Activated gamma-delta T cell treated with anti-CD3 and anti-CD28 coated beads, Interleukin-2, amount 50 U/mL, for 16 hours (primary cell): Measurements from ENCODE around the gene BMP7.

ENCODE experiments used
- DNase-seq: peaks from one replicate; pipeline ENCODE4 v3.0.0-alpha.2; 2020; ENCODE audit warnings: low read depth

BMP7 gene

DNA sequence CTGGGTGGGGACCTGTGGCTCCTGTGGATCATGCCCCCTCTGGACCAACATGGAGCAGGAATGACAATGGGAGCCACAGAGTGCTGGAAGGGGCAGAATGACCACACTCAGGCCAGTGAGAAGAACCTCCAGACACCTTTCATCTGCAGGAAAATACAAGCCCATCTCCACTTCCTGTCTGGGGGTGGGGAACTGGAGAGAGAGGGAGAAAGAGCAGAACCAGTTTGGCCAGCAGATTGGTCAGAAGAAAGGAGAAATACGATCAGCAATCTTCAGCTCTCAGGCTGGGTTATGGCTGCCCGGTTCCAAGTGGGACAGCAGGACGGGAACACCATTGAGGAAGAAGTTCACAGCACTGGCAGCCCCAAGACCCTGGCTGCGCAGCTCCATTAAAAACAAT is 37.0 kb downstream of the BMP7 start:
- DNase-seq = no peak

DNA sequence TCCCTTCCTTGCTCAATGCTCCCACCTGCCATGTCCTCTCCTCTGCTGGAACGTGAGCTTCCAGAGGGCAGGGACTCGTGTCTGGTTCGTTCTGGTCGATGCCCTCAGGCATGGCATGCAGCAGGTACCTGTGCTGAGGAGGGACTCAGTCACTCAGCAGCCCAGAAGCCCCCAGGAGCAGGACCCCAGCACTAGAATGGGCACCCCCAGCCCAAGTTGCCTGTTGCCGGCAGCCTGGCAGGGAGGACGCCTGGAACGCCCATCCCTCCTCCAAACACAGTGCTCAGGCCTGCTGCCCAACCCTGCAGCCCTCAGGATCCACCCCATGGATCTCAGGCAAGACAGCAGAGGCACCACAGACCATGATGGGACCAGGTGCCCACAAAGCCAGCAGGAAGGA is 40.6 kb downstream of the BMP7 start:
- DNase-seq = no peak

DNA sequence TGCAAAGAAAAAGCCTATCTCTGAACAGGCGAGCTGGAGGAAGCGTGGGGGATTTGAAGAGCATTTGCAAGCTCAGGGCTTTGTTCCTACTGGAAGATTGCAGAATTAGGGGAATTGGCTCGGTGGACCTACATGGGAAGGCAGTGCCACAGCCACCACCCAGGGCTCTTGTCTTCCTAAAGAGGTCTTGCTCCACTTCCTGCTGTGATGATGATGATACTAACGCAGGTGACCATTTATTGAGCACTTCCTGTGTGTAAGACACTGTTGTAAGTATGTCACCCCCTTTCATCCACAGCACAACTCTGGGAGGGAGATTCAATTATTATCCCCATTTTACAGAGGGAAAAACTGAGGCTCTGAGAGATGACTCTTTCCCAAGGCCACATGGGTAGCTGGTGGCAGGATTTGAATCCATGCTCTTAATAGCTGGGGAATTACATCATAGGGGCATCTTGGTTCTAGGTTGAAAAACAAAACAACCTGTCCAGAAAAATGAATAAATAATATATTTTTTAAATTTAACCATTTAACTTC is 41.2 kb downstream of the BMP7 start:
- no peak for DNase-seq

DNA sequence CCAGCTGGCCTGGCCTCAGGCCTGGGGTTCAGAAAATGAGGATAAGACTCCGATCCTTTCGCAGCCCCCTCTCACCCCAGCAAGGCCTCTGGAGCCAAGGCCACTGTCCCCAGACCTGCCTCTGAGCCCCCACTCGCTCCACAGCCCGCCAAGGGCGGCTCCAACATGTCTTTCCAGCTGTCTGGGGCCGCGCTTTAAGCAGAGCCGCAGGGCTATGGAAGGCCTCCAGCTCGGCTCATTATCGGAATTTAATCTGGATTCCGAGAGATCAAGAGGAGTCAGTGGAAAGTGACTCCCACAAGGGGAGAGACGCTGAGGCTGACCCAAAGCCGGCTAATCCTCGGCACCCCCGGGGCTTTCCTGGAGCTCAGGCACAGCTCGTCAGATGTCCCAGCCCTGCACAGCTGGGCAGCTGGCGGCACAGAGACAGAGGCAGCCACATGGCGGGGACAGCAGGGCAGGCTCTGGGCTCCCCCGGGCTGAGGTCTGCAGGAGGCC is 41.8 kb downstream of the BMP7 start:
- DNase-seq = no peak

DNA sequence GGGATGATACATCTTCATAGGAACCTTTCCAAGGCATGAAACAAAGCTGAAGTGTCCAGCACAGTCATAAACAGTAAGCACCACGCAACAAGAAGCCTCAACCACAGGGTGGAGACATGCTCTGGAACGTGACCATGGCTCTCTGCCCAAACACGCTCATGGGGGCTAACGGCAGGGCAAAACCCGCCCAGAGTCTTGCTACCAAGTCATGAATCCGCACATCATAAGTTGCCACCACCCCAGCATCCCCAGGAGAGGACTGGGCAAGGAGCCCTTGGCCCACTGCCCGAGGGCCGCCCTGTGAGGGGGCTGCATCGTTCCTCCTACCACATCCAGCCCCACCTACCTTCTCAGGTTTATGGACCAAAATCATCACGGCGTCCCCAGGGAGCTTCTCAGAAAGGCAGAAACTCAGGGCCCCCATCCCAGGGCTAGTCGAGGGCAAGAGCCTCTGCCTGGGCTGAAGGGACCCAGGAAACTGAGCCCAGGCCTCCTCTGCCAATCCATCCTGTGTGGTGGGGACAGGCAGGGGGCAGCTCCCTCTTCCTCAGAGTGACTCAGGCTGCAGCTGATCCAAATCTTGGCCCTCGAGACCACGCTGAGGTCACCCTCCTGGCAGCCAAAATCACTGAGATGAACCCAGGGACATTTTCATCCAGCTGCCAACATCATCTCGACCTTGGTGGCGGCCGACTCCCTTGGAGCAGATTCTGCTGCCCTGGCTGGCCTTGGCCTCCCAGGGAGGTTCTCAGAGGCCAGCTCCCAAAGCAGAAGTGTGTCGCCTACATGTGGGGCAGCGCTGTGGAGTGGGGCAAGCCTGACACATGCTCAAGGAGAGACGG is 42.6 kb downstream of the BMP7 start:
- no peak for DNase-seq

DNA sequence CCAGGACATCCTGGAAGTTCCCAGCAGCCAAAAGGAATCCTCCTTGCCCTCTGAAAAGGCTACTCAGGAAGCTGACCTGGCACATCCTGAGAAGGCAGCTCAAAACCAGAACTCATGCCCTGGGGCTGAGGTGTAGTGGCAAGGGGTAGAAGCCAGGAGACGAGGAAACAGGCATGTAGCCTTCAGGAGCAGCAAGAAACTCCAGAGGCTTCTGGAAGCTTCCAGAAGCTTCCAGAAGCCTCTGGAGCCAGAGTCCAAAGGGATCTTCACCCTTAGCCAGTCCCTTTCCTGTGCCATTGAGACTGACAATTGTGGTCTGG is 43.9 kb downstream of the BMP7 start:
- no peak for DNase-seq

DNA sequence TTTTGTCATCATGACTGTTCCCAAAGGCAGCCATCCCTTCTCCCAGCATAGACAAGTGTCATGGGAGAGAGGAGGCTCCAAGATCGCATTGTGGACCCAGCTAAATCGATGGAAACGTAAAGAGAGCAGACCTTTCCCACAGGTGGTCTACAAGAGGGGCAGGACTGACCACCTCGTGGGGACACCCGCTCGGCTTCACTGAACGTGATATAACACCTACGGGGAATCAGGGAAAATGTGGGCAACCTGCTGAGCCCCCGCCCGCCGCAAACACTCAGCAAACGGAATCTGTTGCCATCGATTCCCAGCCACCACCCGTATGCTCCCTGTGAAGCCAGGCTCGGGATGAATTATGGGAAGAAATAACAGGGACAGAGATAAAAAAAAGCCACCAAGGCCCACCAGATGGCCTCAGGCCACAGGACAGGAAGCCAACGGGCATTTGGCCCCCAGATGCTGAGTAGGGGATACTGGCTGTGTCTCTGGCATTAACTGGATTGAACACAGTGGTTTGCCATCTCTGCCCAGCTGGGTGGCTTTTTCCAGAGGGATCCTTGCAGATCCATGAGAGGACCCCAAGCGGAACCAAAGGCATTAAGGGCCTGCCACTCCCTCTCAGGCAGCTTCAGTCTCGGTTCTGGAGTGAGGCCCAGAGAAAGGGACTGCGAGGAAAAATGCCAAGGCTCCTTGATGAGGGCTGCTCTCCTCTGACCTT is 44.4 kb downstream of the BMP7 start:
- no peak for DNase-seq

DNA sequence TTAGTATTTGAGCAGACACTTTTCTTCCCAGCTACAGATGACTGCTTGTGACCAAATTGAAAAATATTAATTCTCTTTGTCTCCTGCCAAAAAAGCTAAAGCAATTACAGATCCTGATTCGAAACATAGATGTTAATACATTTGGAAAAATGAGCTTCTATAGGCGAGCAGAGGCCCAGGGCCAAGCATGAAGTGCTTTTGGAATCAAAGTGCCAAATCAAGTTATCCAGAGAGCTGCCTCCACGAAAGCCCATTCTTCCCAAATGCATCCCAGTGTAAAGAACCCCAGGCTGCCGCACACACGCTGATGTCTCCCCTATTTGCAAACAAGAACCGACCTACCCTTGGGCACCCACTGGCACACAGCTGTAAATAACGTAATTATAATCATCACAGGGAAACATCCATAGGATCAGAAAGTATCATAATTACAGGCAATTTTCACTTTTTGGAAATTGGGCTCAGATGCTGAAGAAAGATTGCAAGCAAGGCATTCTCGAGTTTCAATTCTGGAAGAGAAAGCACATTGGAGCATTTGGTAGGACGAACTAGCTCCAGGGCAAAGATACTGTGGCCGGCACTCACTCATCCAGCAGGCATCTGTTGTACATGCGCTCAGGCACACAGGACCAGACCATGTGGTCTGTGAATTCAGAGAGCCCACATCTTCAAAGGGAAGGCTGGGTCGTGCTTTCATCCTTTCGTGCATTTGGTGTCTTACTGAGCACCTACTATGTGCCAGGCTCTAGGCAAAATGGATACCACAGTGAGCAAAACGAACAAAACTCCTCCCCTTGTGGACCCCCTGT is 45.9 kb downstream of the BMP7 start:
- DNase-seq = no peak

DNA sequence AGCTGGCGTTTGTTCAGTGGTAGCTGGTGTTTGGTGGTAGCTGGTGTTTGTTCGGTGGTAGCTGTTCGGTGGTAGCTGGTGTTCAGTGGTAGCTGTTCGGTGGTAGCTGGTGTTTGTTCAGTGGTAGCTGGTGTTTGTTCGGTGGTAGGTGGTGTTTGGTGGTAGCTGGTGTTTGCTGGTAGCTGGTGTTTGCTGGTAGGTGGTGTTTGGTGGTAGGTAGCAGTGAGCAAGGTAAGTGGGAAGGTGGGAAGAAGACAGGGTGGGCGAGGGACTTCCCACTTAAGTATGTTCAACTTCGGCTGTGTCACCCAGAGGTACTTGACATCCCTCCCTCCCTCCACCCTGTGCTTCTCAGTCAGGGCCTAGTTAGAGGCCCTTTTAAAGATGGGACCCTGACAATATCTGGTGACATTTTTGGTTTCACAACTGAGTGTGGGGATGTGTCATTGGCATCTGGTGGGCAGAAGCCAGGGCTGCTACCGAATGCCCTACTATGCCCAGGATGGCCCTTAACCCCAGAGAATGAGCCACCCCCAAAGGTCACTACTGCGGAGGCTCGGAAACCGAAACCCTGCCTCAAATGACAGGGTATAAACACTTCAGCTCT is 47.3 kb downstream of the BMP7 start:
- DNase-seq = no peak

DNA sequence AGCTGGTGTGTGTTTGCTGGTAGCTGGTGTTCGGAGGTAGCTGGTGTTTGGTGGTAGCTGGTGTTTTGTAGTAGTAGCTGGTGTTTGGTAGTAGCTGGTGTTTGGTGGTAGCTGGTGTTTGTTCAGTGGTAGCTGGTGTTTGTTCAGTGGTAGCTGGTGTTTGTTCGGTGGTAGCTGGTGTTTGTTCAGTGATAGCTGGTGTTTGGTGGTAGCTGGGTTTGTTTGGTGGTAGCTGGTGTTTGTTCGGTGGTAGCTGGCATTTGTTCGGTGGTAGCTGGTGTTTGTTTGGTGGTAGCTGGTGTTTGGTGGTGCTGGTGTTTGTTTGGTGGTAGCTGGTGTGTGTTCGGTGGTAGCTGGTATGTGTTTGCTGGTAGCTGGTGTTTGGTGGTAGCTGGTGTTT is 48.0 kb downstream of the BMP7 start:
- DNase-seq = no peak

DNA sequence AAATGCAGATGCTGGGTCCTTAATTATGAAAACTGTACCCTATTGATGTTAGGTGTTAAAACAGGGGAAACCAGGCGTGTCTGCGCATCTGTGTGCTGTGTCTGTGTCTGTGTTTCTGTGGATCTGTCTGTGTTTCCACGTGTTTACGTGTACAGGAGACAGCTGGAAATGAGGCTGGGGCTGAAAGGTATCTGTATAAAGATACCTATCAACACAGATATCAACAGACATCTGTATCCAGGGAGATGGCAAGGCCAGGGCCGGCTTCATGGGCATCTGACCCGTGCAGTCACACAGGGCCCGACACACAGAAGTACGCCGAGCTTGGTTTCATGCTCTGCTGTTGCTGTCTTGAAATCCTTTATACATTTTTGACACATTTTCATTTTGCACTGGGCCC is 48.6 kb downstream of the BMP7 start:
- no peak for DNase-seq

DNA sequence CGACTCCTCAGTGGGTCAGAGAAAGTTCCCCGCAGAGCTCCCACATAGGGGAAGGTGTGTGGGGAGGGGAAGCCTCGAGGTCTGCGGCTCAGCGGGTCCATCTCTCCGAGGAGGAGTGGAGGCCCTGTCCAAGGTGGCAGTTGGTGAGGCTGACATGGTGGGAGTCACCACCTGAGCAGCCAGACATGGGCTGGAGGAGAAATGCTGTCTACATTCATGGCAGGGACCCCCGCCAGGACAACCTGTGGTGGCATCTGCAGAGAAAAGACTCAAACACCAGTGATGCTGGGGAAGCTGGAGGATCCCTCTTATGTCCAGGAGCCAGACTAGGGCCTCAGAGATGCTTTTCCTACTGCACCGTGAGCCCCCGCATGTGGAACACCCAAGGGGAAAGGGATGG is 49.8 kb downstream of the BMP7 start:
- DNase-seq = no peak

DNA sequence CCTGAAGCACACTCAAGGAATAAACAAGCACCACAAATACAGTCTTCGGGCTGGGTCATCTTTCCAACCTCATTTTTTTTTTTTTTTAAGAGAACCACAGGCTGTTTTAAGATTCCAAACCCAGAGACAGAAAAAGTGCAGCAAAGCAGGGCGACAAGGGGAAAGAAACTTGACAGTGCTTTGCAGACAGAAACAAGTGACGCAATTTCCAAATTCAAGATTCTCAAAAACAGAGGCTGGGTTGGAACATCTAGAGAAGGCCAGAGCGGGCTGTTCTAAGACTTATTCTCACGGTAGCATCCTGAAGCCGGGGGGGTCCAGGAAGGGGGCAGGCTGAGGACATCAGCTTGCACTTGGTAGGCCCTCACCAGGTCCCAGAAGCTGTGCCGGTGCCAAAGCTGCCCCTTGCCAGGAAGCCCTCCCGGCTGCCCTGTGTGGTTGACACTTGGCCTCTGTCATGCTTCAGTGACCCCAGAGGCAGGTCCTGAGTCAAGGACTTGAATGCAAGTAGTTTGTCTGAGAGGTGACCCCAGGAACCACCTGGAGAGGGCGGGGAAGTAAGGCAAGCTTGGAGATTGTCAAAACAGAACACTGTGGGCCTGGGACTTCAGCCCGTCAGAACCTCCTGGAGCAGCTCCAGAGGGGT is 50.5 kb downstream of the BMP7 start:
- DNase-seq = no peak

DNA sequence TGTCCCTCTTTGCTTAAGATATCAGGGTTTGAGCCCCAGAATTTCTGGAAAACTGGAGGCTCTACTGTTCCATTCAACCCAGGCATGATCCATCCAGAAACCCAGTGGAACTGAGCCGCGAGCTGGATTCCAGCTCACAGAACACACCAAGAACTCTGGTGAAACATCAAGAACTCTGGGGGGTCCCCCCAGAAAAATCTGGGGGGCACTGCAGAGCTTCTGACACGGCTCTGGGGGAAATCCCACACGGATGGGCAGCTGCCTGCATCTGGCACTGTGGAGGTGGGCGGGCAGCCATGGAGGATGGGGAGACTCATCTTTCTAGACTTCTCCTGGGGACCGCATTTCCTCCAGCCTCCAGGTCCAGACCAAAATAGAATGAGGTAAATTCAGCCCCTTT is 51.0 kb downstream of the BMP7 start:
- no peak for DNase-seq

DNA sequence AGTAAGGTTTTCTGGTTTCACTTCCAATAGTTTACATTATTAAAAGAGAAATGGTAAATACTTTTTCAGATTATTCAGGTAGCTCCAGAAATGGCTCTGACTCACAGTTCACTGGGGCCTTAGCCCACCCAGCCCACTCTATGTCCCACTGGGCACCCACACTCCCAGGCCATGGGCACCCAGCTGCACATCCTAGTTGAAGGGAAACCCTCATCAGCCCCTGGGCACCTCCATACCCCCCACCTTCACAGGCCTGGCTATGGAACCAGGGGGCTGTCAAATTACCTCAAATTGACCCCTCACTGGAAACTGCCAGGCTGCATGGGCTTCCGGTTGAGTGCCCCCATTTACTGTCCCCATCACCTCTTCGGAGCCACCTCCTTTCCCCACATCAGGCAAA is 51.5 kb downstream of the BMP7 start:
- DNase-seq = no peak

DNA sequence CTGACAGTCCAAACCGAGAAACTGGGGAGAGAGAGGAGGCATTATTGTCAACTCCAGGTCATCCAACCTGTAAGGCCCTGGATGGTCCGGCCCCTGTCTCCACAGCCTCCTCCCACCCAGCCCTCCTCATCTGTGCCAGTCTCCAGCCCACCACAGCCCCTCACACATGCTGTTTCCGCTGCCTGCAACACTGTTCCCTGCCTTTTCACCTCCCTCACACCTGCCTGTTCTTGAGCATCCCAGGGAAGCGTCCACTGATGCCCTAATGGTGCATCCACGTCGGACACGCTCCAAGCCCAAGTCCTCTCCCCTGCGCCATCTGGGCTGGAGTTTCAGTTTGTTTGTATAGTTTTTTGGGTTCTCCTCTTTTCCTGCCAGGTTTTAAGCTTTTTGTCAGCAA is 52.0 kb downstream of the BMP7 start:
- DNase-seq = no peak

DNA sequence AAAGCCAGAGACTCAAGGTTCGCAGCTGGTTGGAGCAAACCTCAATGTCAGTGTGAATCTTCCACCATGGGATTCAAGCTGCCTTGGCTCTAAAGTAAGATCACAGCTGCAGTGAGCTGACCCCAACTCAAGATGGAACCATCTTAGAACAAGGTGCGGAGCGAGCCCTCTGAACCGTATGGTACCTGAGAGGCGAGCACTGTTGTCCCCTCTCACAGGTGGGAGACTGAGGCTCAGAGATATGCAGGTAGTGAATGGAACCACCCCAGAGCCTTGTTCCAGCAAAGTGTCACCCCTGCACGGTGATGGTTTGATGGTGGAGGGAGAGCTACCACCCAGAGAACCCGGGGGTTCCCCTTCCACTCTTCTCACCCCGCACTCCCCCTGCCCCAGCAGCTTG is 52.5 kb downstream of the BMP7 start:
- no peak for DNase-seq

DNA sequence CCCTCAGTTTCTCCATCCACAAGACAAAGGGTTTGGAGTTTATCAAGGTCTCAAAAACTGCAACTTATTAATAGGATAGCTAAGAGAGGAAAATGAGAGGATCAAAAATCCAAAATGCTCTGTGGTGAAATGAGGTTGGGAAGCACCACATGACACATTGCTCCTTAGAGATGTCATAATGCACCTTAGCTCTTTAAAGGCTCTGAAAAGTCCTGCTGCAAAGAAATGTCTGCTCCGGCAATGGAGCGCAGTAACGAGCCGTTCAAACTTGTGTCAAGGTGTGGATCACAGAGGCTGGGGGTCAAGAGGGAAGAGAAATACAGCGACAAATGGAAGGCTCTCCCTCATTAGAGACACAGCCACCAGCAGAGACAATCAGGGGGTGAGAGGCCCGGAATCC is 53.1 kb downstream of the BMP7 start:
- DNase-seq = no peak

DNA sequence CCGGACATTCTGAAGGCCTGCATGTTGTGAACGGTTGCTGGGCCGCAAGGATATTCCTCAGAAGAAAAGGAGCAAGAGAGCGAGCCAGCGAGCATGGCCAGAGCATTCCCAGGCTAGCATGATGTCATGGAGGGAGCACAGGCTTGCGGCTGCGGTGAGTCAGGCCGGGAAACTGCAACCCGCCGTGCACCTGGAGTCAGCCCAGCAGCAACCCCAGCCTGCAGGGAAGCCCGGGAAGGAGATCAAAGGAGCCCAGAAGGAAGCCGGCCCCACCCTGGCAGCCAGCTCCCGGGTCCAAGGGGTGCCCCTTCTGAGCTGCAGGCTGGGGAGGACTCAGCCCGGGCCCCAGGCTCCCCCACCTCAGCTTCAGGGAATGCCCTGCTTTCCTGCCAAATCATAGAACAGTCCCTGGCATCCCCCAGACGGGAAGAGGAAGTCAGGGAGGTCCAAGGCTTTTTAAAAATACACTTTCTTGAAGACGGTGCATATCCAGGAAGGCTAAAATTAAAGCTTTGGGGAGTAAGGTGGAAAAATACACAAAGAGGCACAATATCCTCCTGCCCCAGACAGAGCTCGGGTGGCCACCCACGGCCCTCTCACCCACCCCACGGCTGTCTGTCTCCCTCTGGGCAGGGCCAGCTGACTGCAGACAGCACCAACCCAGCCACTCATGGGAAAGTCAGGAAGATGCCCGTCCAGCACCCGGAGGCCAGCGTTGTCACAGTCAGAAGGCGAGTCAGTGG is 53.7 kb downstream of the BMP7 start:
- no peak for DNase-seq

DNA sequence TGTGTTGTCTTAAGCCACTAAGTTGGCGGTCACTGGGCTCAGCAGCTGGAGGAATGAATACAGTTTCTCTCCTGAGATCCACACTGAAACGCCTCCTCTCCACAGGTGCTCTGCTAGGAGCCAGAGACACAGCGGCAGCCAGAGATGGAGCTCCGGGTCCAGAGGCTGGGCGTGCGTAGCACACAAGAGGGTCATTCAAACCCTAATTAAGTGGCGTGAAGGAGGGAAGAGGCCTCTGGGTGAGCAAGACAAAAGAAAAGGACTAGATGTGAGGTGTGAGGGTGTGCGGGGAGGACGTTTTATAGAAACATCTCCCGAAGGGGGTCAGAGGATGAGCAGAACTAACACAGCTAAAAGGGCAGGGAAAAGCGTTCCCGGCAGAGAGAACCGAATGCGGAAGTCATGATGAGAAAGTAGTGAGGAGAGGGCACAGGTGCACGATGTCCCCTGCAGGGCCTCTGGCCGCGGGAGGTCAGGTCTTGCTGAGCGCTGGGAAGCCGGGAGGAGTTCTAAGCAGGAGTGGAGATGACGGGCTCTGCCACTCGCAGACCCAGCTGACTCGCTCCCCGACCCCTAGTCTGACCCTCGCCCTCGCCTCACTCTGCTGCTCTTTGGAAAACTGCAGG is 54.4 kb downstream of the BMP7 start:
- DNase-seq = no peak

DNA sequence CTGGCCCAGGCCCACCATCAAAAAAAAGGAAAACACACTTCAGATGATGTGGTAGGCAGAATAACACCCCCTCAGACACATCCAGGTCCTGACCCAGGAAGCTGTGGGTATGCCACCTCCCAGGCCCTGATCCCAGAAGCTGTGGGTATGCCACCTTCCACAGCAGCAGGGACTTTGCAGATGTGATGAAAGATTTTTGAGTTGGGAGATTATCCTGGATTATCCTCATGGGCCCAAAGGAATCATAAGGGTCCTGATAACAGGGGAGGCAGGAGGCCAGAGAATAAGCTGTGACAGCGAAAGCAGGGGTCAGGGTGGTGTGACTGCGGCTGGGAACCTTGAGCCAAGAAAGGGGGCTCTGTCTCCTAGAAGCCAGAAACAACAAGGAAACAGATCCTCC is 55.0 kb downstream of the BMP7 start:
- DNase-seq = no peak
